Femur (tissue), 1 donor: ENCODE measurements around the gene RFFL.

Experiments used
- DNase-seq: peaks from one replicate; pipeline ENCODE4 v3.0.0-alpha.2; 2017

The RFFL gene

DNA sequence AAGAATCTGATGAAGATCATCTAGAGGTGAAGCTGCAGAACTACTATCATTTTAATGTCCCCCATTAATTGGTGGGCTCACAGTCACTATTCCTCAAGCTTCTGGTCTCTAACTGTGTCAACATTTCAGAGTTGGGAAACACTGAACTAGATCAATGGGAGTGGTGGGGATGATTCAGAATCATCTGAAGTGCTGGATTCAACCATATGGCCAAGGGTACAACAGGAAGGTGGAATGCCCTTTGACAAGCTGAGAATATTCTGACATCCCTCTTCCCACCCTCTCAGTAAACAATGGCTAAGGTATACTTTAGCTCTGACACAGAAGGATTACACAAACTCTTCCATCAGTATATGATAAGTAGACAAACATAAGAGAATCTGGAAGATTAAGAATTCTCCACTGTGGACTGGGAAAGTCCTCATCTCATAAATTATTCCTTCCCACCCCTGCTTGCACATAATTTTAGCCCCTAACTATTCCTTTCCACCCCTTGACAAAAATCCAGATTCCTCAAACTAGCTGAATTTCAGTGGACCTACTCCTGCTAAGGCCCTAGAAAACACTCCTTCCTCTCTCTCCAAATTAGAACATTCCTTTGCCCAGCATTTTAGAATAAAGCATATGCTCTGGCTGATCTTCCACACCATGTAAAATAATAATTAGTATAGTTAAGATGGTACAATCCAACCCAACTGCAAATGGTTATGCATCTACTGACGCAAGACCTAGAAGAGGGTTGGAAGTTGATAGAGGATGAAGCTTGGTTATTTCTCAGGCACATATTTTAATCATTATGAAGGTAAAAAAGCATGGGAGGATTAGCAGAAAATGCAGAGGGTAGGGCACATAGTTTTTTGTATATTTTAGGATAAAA, 16.3 kb upstream of the RFFL start:
- no peak for DNase-seq

DNA sequence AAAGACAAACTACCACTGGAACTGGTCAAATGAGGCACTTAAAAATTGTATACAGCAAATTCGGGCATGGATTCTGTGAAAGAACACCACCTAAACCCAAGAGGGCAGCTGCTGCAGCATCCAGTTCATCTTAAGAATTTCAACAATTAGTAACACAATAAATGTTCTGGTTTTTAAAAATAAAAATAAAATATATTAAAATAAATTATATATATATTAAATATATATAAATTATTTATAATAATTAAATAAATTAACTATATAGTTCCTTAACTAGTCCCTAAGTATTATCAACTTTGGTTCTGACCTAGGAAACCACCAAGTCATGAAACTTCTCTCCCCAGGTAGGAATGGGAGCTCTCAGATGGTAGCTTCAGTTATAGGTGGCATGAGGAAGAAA, 13.4 kb upstream of the RFFL start:
- DNase-seq = no peak

DNA sequence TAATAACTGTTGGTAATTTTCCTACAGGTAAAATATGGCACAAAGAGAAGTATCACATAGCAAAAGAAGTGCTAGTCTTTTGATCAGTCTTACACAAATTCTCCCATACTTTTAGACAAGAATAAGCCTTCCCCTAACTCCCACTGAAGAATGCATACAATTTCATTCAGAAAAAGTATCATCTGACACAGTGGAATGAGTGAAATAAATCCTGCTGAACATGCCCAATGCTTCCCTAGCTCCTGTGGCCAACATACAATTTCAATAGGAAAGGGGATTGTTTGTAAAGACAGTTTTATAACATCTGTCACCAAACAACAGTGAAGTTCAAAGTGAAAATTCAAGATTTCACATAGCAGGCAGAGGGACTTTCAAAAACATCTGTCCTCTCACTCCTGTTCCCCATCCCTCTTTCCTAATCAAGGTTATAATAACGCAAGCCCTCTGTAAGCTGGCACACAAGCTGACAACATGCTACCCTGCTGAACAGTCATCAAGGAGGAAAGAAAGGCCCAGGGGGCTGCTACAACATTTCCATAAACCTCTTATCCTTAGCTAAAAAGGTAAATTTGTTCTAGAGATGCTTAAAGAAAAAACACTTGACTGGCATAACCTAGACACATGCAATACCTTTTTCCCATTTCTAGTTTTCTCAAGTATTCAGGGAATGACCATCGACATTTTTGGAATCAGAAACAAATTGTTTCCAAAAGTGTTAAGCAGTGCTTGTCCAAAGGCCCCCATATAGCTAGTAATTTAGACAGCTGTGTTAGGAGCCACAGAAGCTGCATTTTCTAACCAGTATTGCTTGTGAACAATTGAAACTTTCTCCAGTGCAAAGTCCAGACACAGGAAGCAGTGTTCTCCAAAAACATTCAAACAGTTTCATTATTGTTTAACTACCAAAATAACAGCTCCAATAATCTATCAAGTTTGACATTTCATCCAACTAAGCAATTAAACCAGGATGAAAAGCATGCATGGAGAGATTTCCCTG, 11.5 kb upstream of the RFFL start:
- no peak for DNase-seq

DNA sequence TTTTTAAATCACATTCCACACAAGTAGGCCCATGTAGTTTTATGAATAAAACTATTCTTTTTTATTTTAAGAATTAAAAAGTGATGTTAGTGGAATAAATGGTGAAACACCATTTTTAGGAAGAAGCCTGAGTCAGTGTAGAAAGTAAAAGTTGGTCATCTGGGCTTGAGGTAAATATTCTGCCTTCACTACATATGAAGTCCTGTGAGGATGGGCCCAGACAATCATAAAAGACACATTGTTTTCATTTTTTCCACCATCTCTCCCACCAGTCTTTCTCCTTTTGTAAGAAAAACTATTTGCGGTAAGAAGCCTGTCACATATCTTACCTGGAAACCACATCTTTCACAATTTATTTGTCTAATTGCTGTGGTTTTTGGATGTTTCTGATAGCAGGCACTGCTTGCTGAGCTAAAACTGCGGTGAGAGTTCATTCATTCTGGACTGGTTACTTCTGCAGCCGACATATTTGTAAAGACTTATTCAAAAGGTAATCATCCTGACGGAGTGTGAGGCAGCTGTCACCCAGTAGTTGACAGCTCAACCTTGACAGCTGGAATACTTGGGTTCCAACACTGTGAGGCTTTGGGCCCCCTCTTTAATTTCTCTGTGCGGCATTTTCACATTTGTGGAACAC, 10.6 kb upstream of the RFFL start:
- DNase-seq = no peak

DNA sequence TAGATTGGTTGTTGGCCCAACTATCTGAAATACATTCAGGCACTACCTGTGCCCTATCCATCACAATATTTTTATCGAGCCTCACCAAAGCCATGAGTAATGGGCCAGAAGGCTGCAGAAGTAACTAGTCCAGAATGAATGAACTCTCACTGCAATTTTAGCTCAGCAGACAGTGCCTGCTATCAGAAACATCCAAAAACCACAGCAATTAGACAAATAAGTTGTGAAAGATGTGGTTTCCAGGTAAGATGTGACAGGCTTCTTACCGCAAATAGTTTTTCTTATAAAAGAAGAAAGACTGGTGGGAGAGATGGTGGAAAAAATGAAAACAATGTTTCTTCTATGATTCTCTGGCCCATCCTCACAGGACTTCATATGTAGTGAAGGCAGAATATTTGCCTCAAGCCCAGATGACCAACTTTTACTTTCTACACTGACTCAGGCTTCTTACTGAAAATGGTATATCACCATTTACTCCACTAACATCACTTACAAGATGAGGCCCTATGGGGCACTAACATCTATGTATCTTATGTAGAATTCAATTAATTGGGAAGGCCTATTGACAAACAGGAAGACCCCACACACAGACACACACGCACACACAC, 9.8 kb upstream of the RFFL start:
- no peak for DNase-seq

DNA sequence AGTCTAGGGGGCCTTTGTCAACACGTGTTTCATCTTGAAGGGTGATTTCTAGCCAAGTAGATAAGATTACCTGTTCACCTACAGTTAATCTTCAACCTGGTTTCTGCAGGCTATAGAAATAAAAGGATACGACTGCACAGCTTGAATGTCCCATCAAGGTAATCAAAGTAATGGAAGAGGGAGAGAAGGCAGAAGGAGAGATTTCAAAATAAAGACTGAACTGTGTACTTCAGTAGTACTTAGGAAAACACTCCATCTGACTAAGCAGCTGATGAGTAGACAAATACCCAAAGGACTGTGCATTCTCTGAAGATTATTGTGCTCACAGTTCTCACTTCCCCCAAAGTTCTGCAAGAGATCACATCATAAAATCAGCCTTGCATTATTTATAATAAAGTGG, 5.8 kb upstream of the RFFL start:
- no peak for DNase-seq

DNA sequence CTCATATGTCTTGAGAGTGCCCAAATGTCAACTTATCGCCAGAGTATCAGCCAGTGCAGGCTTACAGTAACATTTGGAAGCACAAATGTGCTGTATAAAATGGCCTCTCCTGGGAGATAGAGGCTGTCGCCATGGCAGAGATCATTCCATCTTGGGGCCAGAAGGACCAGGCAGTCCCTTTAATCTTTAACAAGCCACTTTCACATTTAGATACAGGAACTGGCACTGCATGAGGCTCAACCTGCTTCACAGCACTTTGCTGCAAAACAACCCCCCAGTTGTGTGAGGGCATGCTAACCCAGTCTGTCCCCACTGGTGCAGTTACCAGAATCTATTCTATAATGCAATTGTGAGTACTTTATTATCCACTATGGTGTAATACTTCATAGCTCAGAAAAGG, 4.7 kb upstream of the RFFL start:
- DNase-seq = no peak

DNA sequence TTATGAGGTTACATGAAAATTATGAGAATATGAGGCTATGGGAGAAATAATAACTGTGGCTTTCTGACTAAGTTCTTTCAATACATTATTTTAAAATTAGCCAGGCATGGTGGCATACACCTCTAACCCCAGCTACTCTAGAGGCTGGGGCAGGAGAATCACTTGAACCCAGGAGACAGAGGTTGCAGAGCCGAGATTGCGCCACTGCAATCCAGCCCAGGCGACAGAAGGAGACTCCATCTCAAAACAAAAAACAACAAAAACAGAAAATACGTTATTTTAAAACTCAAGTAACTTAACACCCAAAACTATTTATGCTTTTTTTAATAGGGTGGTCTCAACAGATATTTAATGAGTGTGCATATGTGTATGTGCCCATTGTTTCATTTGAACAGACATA, 2.4 kb upstream of the RFFL start:
- no peak for DNase-seq

DNA sequence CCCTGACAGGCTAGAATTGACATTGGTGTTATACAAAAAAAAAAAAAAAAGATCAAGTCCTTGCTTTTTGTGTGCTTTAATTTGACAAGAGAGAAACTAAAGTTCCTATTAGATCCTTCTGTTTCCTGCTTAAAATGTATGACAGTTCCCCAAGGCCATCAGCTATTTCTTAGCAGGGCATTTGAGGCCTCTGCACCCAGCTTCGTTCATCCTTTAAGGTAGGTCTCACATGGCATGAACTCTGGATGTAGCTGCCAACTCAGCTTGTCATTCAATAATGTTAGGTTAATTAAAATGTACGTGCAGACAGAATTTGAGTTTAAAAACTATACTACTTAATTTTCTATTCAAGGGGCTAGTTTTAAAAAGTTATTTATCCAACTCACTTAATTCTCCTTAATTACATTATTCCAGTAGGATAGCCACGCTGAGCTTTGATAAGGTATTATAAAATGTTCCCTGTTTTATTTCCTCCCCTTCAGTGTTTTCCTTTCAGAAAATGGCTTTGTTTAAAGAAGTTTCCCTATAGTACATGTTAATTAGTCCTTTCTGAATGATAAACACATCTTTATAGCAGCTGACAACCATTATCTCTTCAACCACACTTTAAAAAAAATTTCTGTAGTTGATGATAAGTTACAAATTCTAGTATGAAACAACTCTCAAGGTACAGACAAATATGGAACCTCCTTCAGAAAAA, 1.2 kb upstream of the RFFL start:
- no peak for DNase-seq

DNA sequence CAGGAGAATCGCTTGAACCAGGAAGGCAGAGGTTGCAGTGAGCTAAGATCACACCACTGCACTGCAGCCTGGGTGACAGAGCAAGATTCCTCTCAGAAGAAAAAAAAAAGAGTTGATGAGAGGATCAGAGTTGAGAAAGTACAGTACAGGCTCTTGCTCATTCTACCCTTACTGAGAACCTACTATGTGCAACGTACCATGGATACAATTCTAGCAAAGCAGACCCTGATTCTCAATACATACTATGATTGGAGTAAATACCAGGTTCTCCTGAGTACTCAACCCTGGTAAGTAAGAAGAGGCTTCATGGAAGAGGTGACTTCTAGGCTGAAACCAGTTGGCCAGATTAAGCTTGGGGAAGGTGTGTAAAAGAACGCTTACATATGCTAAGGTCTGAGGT, 1.2 kb downstream of the RFFL start:
- no peak for DNase-seq

DNA sequence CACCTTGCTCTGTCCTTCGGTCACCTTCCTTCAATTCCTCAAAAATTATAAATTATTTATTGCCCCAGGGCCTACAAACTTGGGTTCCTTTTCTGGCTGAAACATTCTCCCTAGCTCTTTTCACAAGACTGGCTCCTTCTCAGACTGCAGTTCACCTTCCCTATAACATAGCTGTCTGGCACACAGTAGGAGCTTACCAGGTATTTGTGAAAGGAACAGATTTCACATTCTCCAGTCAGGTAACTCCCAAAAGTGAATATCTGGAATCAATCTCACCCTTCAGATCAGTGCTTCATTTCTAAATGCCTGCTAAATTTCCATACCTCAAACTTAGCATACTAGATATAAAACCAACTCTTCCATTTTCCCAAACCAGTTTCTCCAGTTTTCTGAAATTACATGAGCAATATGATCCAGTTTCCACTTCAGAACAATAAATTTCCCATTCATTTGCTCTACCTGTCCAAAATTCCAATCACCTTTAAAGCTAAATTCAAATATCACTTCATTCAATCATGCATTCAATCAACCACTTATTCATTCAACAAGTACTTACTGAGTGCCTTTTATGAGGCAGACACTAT, 6.1 kb downstream of the RFFL start:
- no peak for DNase-seq

DNA sequence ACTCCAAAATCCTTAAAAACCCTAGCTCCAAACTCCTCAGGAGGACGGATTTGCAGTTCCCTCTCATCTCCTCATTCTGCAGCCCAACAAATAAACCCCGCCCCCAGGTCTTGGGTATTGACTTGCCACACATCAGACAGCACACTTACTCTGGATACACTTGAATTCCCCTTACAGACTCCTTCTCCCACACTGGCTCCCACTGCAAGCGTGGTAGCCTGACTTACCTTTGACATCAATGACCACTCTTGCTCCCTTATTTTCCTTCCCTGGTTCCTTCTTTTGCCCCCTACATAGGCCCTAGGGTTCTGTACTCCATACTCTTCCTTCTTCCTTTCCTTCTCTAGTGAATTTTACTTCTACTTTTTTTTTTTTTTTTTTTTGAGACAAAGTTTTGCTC, 7.5 kb downstream of the RFFL start:
- no peak for DNase-seq

DNA sequence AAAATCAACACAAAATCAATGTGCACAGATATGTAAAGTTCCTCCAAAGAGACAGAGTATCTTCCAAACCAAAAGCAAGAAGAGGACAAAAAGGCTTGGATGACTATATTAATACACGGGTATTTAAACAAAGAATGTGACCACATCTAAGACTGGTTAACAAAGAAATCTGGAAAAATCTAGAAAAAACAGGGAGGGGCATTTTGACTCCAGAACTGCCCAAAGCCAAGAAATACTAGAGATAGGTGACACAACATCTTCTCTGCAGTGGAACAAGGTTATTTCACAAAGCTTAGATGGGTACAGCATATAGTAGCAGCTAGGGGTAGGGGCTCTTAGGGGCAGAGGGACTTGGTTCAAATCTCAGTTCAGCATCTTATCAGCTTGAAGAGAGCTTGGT, 10.3 kb downstream of the RFFL start:
- DNase-seq = no peak

DNA sequence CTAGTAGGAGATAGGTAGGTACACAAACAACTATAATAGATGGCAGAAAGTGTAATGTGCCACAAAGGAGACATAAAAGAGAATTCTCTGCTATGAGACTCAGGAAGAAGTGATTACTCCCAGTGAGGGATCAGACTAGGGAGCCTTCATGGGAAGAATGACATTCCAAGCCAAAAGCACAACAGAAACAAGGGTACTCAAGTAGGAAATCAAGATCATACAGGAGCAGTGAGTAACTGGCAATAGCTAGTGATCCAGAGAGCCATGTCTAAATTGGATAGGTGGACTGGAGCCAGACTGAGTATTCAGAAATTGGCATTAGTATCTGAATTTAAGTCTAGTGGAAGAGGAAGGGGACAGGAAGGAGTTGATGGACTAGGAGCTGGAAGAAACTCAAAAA, 10.7 kb downstream of the RFFL start:
- no peak for DNase-seq

DNA sequence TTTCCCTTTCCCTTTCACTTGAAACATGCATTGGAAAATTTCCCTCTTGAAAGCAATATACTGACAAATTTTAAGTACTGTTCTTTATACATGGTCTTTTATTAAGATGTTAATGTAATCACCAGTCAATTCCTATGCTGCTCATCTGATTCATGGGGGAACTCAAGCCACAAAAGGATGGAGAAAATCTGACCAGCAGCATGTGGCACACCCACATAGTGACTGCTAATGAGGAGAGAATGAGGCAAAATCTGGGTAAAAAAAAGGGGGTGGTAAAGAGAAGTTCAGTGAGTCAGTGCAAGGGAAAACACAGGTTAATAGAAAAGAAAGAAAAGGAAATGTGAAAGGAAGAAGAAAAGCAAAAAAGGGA, 11.3 kb downstream of the RFFL start:
- no peak for DNase-seq

DNA sequence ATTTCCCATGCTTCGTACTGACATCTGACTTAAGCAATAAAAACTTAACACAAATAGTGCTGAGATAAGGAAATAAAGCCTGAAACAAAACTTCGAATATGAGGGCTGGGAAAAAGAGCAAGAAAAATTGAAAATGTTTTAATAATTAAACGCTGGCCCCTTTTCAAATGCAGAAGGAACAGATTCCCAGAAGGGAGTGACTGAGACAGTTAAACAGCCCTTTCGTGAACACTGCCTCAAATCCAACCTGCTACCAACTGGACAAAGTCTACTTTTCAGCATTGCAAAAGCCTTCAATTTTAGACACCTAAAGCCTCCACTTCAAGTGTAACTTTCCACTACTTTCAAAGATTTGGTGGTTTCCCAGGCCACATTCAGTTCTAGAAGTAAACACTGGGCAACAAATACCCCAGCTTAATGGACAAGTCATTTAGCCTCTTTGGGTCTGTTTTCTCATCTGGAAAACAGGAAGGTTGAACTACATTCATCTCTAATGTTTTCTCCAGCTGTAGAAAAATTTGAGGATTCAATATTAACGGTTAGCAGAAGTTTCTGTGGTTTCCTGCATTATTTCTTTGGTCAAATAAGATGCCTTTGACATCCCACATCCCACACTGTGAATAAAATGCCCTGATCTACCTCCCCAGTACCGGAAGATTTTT, 11.8 kb downstream of the RFFL start:
- DNase-seq = peak; percentile 18

DNA sequence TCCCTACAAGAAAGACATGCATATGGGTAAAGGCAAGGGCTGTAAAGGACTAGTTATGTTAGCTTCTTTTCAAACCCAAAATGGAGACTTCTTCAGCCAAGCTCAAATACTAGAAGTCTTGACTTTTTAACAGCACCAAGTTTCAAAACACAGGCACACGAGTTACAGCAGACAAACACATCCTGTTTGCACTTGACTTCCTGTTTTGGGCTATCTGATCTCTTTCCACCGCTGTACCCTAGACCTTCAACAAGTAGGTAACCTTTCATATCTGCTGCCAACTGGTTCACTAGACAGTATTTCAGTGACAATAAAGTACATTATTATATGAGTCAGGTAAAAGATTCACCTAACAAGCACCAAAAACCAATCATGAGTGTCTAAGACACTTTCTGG, 12.3 kb downstream of the RFFL start:
- DNase-seq = no peak

DNA sequence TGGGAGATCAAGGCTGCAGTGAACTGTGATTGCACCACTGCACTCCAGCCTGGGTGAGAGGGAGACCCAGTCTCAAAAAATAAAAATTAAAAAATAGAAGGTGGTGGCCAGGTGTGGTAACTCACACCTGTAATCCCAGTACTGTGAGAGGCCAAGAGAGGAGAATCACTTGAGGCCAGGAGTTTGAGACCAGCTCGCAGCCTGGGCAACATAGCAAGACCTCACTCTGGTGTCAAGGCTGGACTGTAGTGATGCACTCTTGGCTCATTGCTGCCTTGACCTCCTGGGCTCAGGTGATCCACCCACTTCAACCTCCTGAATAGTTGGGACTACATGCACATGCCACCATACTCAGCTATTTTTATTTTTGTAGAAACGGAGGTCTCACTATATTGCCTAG, 13.3 kb downstream of the RFFL start:
- DNase-seq = no peak

DNA sequence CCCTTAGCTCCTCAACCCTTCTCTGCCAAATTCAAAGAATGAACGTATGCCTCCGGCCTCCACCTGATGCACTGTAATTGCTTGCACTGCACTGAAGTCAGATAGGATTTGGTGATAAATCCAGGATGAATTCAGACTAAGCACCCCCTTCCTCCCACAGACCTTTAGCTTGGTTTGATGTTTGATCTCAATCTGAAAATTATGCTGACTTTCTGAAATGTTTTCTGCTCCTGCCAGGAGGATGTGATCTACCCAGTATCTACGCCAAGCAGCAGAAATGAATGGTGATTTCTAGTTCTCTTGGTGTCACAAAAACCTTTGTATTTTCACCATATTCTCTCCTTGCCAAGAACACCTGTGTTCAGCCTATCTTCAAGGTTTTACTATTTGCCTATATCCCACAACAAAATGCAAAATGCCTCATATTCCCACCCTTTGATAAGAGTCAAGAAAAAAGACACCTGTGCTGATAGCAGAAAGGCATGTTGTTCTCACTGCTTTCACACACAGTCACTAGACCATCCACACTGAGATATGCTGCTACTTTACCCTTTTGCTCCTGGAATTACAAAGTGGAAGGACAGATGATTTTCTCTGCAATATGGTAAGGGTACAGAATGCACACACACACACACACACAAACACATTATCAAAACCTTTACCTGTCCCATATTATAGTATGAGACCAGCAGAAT, 14.7 kb downstream of the RFFL start:
- no peak for DNase-seq

DNA sequence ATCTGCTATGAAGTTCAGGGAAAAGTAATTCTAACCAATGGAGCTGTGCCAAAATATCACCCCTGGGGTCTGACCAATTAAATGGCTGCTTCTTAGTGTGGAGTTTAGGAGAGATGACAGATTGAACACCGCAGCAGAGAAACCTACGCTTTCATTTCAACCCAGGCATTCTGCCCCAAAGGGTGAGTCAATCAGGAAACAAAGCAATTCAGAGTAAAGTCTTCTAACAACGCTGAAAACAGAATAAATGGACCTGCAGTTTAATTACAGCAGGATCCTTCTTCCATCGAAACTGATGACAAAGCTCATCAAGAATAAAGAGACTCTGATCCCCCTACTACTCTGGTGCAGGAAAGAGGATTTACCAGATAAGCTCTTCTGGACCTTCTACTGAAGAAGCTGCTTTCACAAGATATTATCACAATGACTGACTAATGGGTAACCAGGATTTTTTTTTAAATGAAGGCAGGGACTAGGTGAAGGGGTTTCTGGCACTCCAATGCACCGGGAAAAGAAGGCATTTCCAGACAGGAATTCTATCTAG, 16.7 kb downstream of the RFFL start:
- DNase-seq = peak; percentile 19

DNA sequence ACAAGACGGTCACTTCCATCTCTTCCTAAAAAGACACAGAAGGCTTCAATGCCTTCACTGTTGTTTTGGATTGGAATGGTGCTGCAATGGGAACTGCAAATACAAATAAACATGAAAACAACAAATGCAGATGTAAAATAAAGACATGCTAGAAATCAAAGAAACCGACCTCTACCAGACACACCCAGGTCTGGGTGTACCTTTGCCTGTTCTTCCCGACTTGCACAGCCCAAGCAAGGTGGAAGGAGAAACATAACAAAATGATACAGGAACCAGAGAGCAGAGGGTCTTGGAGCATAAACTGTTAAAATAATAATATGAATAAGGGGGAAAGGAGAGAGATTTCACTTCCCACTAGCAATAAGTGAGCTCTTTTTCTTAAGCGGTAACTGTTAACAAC, 17.3 kb downstream of the RFFL start:
- DNase-seq = no peak
